ENCODE measurements around the gene NSUN3. TPM values are rescaled to one million over a fixed set of nuclear protein-coding genes. Genes with fewer than 3 reads are reported as not detected.

Gene NSUN3
- total RNA-seq, 4 donors from 2014 or later, result 1.4 to 2.5 (median 2.1) TPM

- DNase-seq (no peak), ATAC-seq (no peak)
- no peaks in the 10 kb centered on the region for H3K36me3 ChIP-seq
- H3K4me1 ChIP-seq, result peaks cover 8 to 11% of the 10 kb centered on the region in 2 donors
- H3K27me3 ChIP-seq, result no peaks in the 10 kb centered on the region
- no peak for TF ChIP-seq CTCF (IDR thresholded peaks at IDR 0.05 in 4 of 5, conservative IDR thresholded peaks at IDR 0.05 in 1 of 5)
- TF ChIP-seq POLR2A (IDR thresholded peaks at IDR 0.05), result no peak
- H3K4me3 ChIP-seq, result no peak overlapping the region
- intact Hi-C loops (cut with DNase I; ENCODE audit: low total_unique reads), result loop anchor here (5.0 kb wide), 1 partner anchor 79 kb away; the partner anchor contains the start of gene ARL13B
- no peaks in the 10 kb centered on the region for H3K9me3 ChIP-seq
- H3K27ac ChIP-seq, result no peak overlapping the region
- in situ Hi-C loops (cut with MboI; ENCODE audit: low sequenced_read_pairs in 4 of 4), result loop anchor here in 2 of 4 donors (10.0 kb wide), 1 partner anchor 56 kb away; no protein-coding TSS in a partner anchor
Observed at GRCh38 chr3:94061297-94061696, 1.6 kb upstream of the NSUN3 start.

GRCh38 chr3:94063496-94064119 lies 747 bp downstream of the NSUN3 start:
- Histone ChIP-seq H3K27me3 (no peaks in the 10 kb centered on the region), H3K4me1 (peaks cover 8 to 11% of the 10 kb centered on the region in 2 donors), H3K36me3 (no peaks in the 10 kb centered on the region), H3K9me3 (no peaks in the 10 kb centered on the region), H3K27ac (peak overlapping the region; percentile 75 to 88 (median 86)), H3K4me3 (peak overlapping the region; percentile 68 to 92 (median 80))
- intact Hi-C loops (cut with DNase I; ENCODE audit: low total_unique reads) (loop anchor here (5.0 kb wide), 1 partner anchor 81 kb away; the partner anchor contains the start of gene ARL13B), in situ Hi-C loops (cut with MboI; ENCODE audit: low sequenced_read_pairs in 4 of 4) (loop anchor here in 2 of 4 donors (10.0 kb wide), 1 partner anchor 59 kb away; no protein-coding TSS in a partner anchor)
- ATAC-seq (no peak), DNase-seq (no peak)
- TF ChIP-seq CTCF (IDR thresholded peaks at IDR 0.05 in 4 of 5, conservative IDR thresholded peaks at IDR 0.05 in 1 of 5) (no peak), POLR2A (IDR thresholded peaks at IDR 0.05) (no peak)

- Histone ChIP-seq H3K4me1 (peaks cover 8 to 11% of the 10 kb centered on the region in 2 donors), H3K27ac (no peak overlapping the region), H3K36me3 (no peaks in the 10 kb centered on the region), H3K27me3 (no peaks in the 10 kb centered on the region), H3K4me3 (peak overlapping the region in 1 of 4 donors; percentile 92), H3K9me3 (no peaks in the 10 kb centered on the region)
- in situ Hi-C loops (cut with MboI; ENCODE audit: low sequenced_read_pairs in 4 of 4), result loop anchor here in 2 of 4 donors (10.0 kb wide), 1 partner anchor 60 kb away; no protein-coding TSS in a partner anchor
- DNase-seq (no peak), ATAC-seq (no peak)
- TF ChIP-seq CTCF (IDR thresholded peaks at IDR 0.05 in 4 of 5, conservative IDR thresholded peaks at IDR 0.05 in 1 of 5) (no peak), POLR2A (IDR thresholded peaks at IDR 0.05) (no peak)
- intact Hi-C loops (cut with DNase I; ENCODE audit: low total_unique reads), result loop anchor here (5.0 kb wide), 1 partner anchor 82 kb away; the partner anchor contains the start of gene ARL13B
Observed at GRCh38 chr3:94064243-94064860, 1.5 kb downstream of the NSUN3 start.

GRCh38 chr3:94065122-94065521 lies 2.3 kb downstream of the NSUN3 start:
- intact Hi-C loops (cut with DNase I; ENCODE audit: low total_unique reads) (no loop called here), in situ Hi-C loops (cut with MboI; ENCODE audit: low sequenced_read_pairs in 4 of 4) (loop anchor here in 2 of 4 donors (10.0 kb wide), 1 partner anchor 60 kb away; no protein-coding TSS in a partner anchor)

More at GRCh38 chr3:94065122-94065521, 2.3 kb downstream of the NSUN3 start:
- ATAC-seq (no peak), DNase-seq (no peak)
- Histone ChIP-seq H3K9me3 (no peaks in the 10 kb centered on the region), H3K27me3 (no peaks in the 10 kb centered on the region), H3K4me3 (no peak overlapping the region), H3K27ac (no peak overlapping the region), H3K4me1 (peaks cover 8 to 11% of the 10 kb centered on the region in 2 donors), H3K36me3 (no peaks in the 10 kb centered on the region)
- TF ChIP-seq CTCF (IDR thresholded peaks at IDR 0.05 in 4 of 5, conservative IDR thresholded peaks at IDR 0.05 in 1 of 5) (no peak), POLR2A (IDR thresholded peaks at IDR 0.05) (no peak)
